Measurements from ENCODE around the gene DLG1.

The DLG1 gene

DNA sequence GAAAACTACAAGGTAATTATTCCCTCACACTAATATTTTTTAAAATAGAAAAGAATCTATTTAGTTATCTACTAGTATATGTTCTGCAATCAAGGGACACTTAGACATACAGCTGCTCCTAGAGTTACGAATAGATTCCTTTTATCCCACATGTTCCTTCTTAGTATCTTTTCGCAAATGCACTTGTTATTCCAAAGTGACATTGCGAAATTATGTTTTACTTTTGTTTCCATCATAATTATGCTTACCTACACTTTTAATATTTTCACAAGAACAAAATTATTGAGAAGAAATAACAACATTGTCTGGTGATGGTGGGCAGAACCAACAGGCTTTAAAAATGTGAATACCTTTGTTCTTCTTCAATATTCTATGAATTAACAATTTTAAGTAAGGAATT, 161.7 kb downstream of the DLG1 start:
- no peak for TF ChIP-seq POLR2AphosphoS5 (IDR thresholded peaks at IDR 0.05; ENCODE audit: low read depth, low read length)
- TF ChIP-seq TAF1 (IDR thresholded peaks at IDR 0.05; ENCODE audit: borderline replicate concordance, insufficient read depth, low read length): no peak
- TF ChIP-seq SIN3A (IDR thresholded peaks at IDR 0.05; ENCODE audit: borderline replicate concordance, insufficient read depth, low read length): no peak
- TF ChIP-seq FOXP2 (optimal IDR thresholded peaks at IDR 0.05; ENCODE audit: borderline replicate concordance, extremely low read depth, extremely low read length, insufficient read depth): no peak
- no peak for TF ChIP-seq REST (IDR thresholded peaks at IDR 0.05; ENCODE audit: insufficient read depth in 1 of 2, low read depth in 2 of 2, low read length in 2 of 2)

- TF ChIP-seq POLR2AphosphoS5 (IDR thresholded peaks at IDR 0.05; ENCODE audit: low read depth, low read length) (no peak), REST (IDR thresholded peaks at IDR 0.05; ENCODE audit: insufficient read depth in 1 of 2, low read depth in 2 of 2, low read length in 2 of 2) (no peak), SIN3A (IDR thresholded peaks at IDR 0.05; ENCODE audit: borderline replicate concordance, insufficient read depth, low read length) (no peak), FOXP2 (optimal IDR thresholded peaks at IDR 0.05; ENCODE audit: borderline replicate concordance, extremely low read depth, extremely low read length, insufficient read depth) (no peak), TAF1 (IDR thresholded peaks at IDR 0.05; ENCODE audit: borderline replicate concordance, insufficient read depth, low read length) (no peak)
Observed at GRCh38 chr3:197135212-197135611, 163.2 kb downstream of the DLG1 start.

DNA sequence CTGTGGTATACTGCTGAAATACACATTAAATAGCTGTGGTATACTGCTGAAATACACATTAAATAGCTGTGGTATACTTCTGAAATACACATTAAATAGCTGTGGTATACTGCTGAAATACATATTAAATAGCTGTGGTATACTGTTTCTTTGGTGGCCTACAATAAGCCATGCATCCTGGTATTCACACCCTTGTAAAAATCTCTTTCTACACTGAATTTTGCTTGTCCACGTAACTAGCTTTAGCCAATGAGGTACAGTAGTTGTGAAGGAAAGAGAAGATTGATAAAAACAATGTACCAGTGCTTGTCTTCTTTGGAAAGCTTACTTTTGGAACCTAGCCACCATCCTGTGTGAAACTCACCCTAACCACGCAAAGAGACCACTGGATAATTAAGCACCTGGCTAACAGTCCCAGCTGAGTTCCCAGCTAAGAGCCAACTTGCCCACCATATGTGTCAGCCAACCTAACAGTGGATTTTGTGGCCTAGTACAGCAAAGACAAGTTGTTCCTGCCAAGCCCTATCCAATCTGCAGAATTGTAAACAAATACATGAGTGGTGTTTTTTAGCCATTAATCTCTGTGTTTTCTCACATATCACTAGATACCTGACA, 165.4 kb downstream of the DLG1 start:
- TF ChIP-seq POLR2AphosphoS5 (IDR thresholded peaks at IDR 0.05; ENCODE audit: low read depth, low read length): no peak
- no peak for TF ChIP-seq TAF1 (IDR thresholded peaks at IDR 0.05; ENCODE audit: borderline replicate concordance, insufficient read depth, low read length)
- no peak for TF ChIP-seq FOXP2 (optimal IDR thresholded peaks at IDR 0.05; ENCODE audit: borderline replicate concordance, extremely low read depth, extremely low read length, insufficient read depth)
- TF ChIP-seq SIN3A (IDR thresholded peaks at IDR 0.05; ENCODE audit: borderline replicate concordance, insufficient read depth, low read length): no peak
- TF ChIP-seq REST (IDR thresholded peaks at IDR 0.05; ENCODE audit: insufficient read depth in 1 of 2, low read depth in 2 of 2, low read length in 2 of 2): no peak

- TF ChIP-seq POLR2AphosphoS5 (IDR thresholded peaks at IDR 0.05; ENCODE audit: low read depth, low read length): no peak
- TF ChIP-seq TAF1 (IDR thresholded peaks at IDR 0.05; ENCODE audit: borderline replicate concordance, insufficient read depth, low read length): no peak
- TF ChIP-seq SIN3A (IDR thresholded peaks at IDR 0.05; ENCODE audit: borderline replicate concordance, insufficient read depth, low read length): no peak
- TF ChIP-seq REST (IDR thresholded peaks at IDR 0.05; ENCODE audit: insufficient read depth in 1 of 2, low read depth in 2 of 2, low read length in 2 of 2): no peak
- no peak for TF ChIP-seq FOXP2 (optimal IDR thresholded peaks at IDR 0.05; ENCODE audit: borderline replicate concordance, extremely low read depth, extremely low read length, insufficient read depth)
Observed at GRCh38 chr3:197125636-197126035, 172.8 kb downstream of the DLG1 start.
